Cardiac muscle cell (in vitro differentiated cells and primary cell): ENCODE results near the gene UGT1A9. TPM values are rescaled to one million over a fixed set of nuclear protein-coding genes. Genes with fewer than 3 reads are reported as not detected.

ENCODE experiments used
- DNase-seq, 2 donors: peaks; one replicate each; pipeline versions ENCODE4 v3.0.0 to v3.0.0-alpha.2; 2010 to 2017; ENCODE audit warnings: low read depth in 1 of 2, low spot score in 1 of 2
- H3K27ac ChIP-seq: fragments of 200-600 bp; sonication (generic); 2 replicates; pipeline ENCODE4 v1.5.1; 2016
- H3K27me3 ChIP-seq: fragments of 200-600 bp; sonication (generic); 2 replicates; pipeline ENCODE4 v1.6.0; 2016; ENCODE audit warnings: control low read depth
- H3K36me3 ChIP-seq: fragments of 200-600 bp; sonication (generic); 2 replicates; pipeline ENCODE4 v1.5.1; 2016; ENCODE audit warnings: control low read depth
- H3K4me1 ChIP-seq: fragments of 200-600 bp; sonication (generic); 2 replicates; pipeline ENCODE4 v1.8.1; 2017; ENCODE audit warnings: low read depth, mild to moderate bottlenecking, mixed run types
- H3K4me3 ChIP-seq: fragments of 200-600 bp; sonication (generic); 2 replicates; pipeline ENCODE4 v1.5.1; 2016; ENCODE audit warnings: mild to moderate bottlenecking
- H3K9me3 ChIP-seq: fragments of 200-600 bp; sonication (generic); 2 replicates; pipeline ENCODE4 v1.5.1; 2017; ENCODE audit warnings: low read depth, mild to moderate bottlenecking, control low read depth
- polyA plus RNA-seq: library from polyadenylated mRNA; unstranded; fragments of >200 nt; fragmentation: Nextera tagmentation; extraction: Ambion mirVana; gene quantifications from 2 replicates; pipeline ENCODE4 v1.2.1, GENCODE V29; 2016
- total RNA-seq: library from RNA; depleted of rRNA; stranded (reverse); fragments of >200 nt; gene quantifications from 2 replicates; pipeline ENCODE4 v1.2.3, GENCODE V29; 2016
- TF ChIP-seq, protein P1 (sequence below): IDR thresholded peaks from 2 replicates; pipeline ENCODE4 v1.5.1; 2012; ENCODE audit warnings: low read depth, mild to moderate bottlenecking, low read length

UGT1A9 gene
- total and polyA plus RNA-seq, 2 experiments from 2014 or later: not detected

GRCh38 chr2:233815861-233816260, 144.2 kb downstream of the UGT1A9 start:
- DNase-seq: no peak
- Histone ChIP-seq H3K4me3 (no peak overlapping the region), H3K27ac (no peak overlapping the region), H3K36me3 (no peaks in the 10 kb centered on the region), H3K27me3 (no peaks in the 10 kb centered on the region), H3K9me3 (no peaks in the 10 kb centered on the region), H3K4me1 (no peaks in the 10 kb centered on the region)
- TF ChIP-seq, protein P1, sequence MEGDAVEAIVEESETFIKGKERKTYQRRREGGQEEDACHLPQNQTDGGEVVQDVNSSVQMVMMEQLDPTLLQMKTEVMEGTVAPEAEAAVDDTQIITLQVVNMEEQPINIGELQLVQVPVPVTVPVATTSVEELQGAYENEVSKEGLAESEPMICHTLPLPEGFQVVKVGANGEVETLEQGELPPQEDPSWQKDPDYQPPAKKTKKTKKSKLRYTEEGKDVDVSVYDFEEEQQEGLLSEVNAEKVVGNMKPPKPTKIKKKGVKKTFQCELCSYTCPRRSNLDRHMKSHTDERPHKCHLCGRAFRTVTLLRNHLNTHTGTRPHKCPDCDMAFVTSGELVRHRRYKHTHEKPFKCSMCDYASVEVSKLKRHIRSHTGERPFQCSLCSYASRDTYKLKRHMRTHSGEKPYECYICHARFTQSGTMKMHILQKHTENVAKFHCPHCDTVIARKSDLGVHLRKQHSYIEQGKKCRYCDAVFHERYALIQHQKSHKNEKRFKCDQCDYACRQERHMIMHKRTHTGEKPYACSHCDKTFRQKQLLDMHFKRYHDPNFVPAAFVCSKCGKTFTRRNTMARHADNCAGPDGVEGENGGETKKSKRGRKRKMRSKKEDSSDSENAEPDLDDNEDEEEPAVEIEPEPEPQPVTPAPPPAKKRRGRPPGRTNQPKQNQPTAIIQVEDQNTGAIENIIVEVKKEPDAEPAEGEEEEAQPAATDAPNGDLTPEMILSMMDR: no peak

DNA sequence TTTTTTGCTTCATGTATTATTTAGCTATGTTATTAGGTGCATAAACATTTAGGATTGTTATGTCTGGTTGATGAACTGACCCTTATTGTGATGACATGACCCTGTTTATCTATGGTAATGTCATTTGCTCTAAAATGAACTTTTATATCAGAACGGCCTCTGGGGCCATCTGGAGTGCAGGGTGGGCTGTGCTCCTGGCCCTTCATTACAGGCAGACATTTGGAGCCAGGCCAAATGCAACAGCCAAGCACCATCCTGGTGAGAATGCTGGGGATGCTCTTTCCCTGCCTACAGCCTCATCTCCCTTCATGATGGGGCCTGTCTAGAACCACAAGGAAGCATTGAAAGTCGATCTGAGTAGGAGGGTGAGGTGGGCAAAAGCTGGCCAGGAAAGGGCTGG, 144.6 kb downstream of the UGT1A9 start:
- TF ChIP-seq, protein P1: no peak
- Histone ChIP-seq H3K4me3 (no peak overlapping the region), H3K27me3 (no peaks in the 10 kb centered on the region), H3K27ac (no peak overlapping the region), H3K36me3 (no peaks in the 10 kb centered on the region), H3K9me3 (no peaks in the 10 kb centered on the region), H3K4me1 (no peaks in the 10 kb centered on the region)
- DNase-seq: peak in 1 of 2 donors; percentile 9

DNA sequence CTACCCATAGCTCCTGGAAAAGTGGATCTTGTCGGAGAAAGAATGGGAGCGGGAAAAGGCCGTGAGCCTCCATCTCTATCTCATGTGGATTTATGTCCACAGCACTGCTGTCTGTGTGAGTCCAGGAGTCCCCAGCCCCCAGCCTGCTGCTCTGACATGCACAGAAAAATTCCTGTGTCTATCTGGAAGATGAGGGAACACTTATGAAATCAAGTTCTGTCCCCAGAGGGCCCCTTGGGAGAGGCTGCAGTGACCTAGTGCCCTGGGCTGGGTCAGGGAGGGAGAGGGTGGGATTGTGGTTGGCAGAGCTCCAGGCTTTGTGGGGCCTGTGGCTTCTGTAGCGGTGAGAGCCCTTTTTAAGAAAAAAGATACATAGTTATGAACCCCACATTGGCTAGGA, 145.1 kb downstream of the UGT1A9 start:
- TF ChIP-seq, protein P1: no peak
- no peaks in the 10 kb centered on the region for H3K4me1 ChIP-seq
- H3K36me3 ChIP-seq: no peaks in the 10 kb centered on the region
- no peaks in the 10 kb centered on the region for H3K9me3 ChIP-seq
- DNase-seq: peak; percentile 10 to 36
- H3K4me3 ChIP-seq: no peak overlapping the region
- no peaks in the 10 kb centered on the region for H3K27me3 ChIP-seq
- H3K27ac ChIP-seq: no peak overlapping the region

GRCh38 chr2:233817361-233817911, 145.7 kb downstream of the UGT1A9 start:
- Histone ChIP-seq H3K27ac (no peak overlapping the region), H3K27me3 (no peaks in the 10 kb centered on the region), H3K4me3 (no peak overlapping the region), H3K9me3 (no peaks in the 10 kb centered on the region), H3K4me1 (no peaks in the 10 kb centered on the region), H3K36me3 (no peaks in the 10 kb centered on the region)
- TF ChIP-seq, protein P1: no peak
- peak in 1 of 2 donors; percentile 58 for DNase-seq

DNA sequence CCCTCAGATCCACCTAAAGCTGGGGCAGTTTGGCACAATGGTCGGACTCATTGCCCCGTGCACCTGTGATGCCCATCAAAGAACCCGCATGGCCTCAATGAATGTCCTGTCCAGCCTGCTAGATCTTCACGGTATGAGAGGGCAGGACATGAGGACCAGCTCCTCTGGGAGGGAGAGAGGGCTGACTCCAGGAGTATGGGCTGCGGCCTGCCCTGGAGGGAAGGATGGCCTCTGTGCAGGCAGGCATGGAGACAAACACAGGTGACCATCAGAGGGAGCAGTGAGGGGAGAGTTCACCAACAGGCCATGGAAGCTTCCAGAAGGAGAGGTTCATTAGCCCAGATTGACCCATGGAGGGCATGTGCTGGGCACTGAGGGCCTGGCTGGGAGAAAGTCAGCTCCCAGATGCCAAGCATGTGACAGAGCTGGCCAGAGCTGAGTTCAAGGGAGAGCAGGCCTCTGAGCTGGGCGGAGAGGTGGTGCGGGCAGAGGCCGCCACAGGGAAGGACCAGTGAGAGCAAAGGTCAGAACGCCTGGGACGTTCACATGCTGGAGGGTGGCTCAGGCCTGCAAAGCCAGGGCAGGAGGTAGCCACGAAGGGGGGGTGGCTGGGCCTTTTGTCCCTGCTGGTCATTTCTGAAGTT, 146.4 kb downstream of the UGT1A9 start:
- Histone ChIP-seq H3K9me3 (no peaks in the 10 kb centered on the region), H3K4me1 (no peaks in the 10 kb centered on the region), H3K27me3 (no peaks in the 10 kb centered on the region), H3K4me3 (no peak overlapping the region), H3K27ac (no peak overlapping the region), H3K36me3 (no peaks in the 10 kb centered on the region)
- TF ChIP-seq, protein P1: no peak
- DNase-seq: no peak
